SK-N-SH treated with all-trans-retinoic acid at 6 μM for 48 hours (cell line): ENCODE data around the gene ENO2.

Experiments used
- CSDC2 ChIP-seq: fragments of 250-450 bp; sonication (Bioruptor Pico); IDR thresholded peaks from 2 replicates; pipeline ENCODE4 v1.5.0; 2020; ENCODE audit warnings: mild to moderate bottlenecking, moderate library complexity
- GLIS3 ChIP-seq: fragments of 250-450 bp; sonication (Bioruptor Pico); IDR thresholded peaks from 2 replicates; pipeline ENCODE4 v1.5.0; 2020; ENCODE audit warnings: mild to moderate bottlenecking, moderate library complexity
- ISL1 ChIP-seq: fragments of 250-450 bp; sonication (Bioruptor Pico); IDR thresholded peaks from 2 replicates; pipeline ENCODE4 v2.1.2; 2022; ENCODE audit warnings: mild to moderate bottlenecking, moderate library complexity
- RARB ChIP-seq: fragments of 250-450 bp; sonication (Bioruptor Pico); IDR thresholded peaks from 2 replicates; pipeline ENCODE4 v1.8.0; 2021; ENCODE audit warnings: mild to moderate bottlenecking, moderate library complexity
- ZC3H10 ChIP-seq: fragments of 250-450 bp; sonication (Bioruptor Pico); IDR thresholded peaks from 2 replicates; pipeline ENCODE4 v1.5.1; 2021; ENCODE audit warnings: mild to moderate bottlenecking, moderate library complexity
- TF ChIP-seq, protein P1 (sequence below): fragments of 250-450 bp; sonication (Bioruptor Pico); IDR thresholded peaks from 2 replicates; pipeline ENCODE4 v1.5.0; 2020; ENCODE audit warnings: mild to moderate bottlenecking, moderate library complexity

DNA sequence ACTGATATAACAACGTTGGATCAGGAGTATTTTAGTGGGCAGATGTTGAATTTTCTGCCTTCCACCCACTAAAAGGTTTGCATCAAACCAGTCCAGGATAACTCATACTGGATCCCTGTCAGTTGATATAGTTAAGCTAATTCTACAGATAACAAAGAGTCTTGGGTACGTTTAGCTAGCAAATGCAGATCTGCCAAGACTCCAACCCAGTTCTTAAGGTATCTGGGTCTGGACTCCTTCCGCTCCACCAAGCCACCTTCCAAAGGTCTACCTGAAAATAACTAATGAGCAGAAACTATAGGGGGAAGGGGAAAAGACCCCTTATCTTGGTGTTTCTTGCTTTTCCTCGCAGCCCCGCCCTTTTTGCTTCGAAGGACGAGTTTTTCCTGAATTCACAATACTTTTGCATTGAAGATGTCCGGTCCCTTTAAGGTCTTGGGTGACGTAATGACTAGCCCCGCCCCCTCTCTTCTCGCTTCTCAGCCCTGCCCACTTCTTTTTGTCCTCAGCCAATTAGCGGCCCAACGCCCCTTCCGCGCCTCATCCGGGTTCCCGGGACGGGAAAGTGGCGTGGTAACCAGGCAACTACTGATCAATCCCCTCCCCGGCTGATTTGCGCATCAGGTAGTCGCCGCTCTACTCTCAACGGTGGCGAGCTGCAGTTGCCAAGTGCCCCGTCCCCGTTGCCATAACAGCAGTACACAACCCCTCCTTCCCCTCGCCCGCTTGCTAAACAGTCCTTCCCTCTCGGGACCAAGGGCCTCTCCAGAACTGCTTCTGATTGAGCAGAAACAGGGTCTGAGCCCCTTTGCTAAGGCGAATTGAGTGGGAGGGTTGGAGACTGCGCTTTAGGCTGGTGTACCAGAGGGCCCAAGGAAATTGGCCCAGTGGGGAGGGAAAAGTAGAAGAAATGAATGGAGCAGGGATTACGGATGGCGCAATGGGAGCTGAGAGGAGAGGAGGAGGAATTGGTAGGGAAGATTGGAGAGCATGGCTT lies 9.8 kb upstream of the ENO2 start, which contains the start of gene LRRC23:
- TF ChIP-seq GLIS3 (no peak), RARB (no peak), ZC3H10 (CRISPR knock-in tag) (no peak), ISL1 (CRISPR knock-in tag) (no peak), CSDC2 (CRISPR knock-in tag) (no peak)
- TF ChIP-seq, protein P1, sequence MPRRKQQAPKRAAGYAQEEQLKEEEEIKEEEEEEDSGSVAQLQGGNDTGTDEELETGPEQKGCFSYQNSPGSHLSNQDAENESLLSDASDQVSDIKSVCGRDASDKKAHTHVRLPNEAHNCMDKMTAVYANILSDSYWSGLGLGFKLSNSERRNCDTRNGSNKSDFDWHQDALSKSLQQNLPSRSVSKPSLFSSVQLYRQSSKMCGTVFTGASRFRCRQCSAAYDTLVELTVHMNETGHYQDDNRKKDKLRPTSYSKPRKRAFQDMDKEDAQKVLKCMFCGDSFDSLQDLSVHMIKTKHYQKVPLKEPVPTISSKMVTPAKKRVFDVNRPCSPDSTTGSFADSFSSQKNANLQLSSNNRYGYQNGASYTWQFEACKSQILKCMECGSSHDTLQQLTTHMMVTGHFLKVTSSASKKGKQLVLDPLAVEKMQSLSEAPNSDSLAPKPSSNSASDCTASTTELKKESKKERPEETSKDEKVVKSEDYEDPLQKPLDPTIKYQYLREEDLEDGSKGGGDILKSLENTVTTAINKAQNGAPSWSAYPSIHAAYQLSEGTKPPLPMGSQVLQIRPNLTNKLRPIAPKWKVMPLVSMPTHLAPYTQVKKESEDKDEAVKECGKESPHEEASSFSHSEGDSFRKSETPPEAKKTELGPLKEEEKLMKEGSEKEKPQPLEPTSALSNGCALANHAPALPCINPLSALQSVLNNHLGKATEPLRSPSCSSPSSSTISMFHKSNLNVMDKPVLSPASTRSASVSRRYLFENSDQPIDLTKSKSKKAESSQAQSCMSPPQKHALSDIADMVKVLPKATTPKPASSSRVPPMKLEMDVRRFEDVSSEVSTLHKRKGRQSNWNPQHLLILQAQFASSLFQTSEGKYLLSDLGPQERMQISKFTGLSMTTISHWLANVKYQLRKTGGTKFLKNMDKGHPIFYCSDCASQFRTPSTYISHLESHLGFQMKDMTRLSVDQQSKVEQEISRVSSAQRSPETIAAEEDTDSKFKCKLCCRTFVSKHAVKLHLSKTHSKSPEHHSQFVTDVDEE (CRISPR knock-in tag): no peak
